GM19324 (cell line): Measurements from ENCODE around the gene FNDC3B.

ENCODE experiments used
- ATAC-seq: cut with Tn5 transposase; IDR thresholded peaks from one replicate; pipeline ENCODE4 v1.9.1; 2021; ENCODE audit warnings: mild to moderate bottlenecking, moderate library complexity; ENCODE audit not compliant: unreplicated experiment, low FRiP score

FNDC3B gene

DNA sequence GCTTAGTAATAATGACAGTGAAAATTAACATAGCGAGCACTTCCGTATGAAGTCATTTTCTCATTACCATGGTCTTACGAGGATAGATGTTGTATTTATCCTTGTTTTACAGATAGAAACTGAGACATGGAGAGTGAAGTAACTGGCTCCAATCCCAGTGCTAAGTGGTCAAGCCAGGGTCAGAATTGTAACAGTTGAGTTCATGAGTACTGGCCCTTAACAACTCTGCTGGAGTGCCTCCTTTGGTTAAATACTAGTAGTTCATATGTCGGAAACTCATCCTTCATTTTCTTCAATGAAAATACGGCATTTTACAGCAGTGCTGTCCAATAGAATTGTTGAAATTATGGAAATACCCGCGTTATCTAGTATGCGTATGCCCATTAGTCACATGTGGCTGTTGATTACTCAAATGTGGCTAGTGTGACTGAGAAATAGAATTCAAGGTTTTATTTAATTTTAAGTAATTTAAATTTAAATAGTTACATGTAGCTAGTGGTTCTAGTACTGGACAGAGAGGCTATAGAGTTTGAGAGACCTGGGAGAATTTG is 32.5 kb downstream of the FNDC3B start:
- no peak for ATAC-seq

DNA sequence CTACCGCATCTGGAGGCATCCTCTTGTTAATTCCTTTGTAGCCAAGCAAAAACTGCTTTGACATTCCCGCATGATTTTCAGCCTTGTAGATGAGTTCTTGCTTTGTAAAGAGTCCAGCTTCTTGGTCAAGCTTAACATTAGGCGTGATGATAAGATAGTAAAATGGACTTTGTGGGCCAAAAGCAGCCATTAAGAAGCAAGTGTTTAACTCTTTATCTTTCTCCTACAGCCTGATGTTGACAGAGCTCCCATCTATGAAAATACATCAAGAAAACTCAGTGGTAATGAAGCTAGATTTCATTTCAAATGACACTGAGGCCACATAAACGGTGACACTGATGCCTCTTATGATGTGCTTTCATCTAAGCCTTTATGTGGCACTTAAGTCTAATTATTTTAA is 33.2 kb downstream of the FNDC3B start:
- no peak for ATAC-seq

DNA sequence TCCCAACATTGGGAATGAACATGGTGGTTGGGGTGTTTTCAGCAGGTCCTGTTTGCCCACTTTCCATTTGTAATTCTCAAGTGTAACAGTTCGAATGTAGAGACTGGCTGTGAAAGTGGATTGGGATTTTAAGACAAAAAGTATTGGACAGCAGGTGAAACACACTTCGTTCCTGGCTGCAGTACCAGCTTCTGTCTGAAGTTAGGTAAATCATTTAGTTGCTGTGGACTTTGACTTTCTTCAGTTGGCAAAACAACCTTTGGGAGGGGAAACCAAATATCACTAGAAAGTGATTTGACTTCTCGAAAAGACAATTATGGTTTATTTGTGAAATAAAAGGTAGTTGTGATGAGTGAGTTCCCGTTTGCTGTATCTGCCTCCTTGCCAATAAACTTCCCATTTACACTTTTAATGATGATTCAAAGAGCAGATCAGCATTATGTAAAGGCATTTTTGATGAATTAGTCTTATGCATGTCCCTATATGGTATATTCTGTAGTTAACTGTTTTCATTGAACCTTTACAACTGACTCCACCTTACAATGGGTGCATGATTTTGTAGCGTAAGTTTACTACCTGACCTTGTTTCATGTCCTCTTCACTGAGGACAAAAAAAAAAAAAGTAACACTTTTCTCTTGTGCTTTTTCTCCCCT is 34.0 kb downstream of the FNDC3B start:
- ATAC-seq = no peak

DNA sequence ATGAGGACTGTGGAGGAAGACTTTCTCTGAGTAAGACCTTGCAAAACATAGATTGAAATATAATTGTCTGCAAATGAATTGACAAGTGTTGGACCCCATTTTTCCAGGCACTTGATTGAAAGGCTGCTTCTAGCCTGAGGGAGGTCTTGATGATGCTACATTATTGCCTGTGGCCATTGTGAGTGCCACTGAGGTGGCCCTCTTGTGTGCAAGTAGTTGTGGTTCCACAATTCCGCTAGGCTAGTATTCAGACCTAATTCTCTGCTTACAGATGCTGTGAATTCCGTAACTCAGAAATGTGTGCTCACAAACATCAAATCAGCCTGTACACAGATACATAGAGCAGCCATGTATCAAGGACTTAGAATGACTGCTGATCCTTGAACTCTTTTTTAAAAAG is 34.7 kb downstream of the FNDC3B start:
- ATAC-seq = no peak

DNA sequence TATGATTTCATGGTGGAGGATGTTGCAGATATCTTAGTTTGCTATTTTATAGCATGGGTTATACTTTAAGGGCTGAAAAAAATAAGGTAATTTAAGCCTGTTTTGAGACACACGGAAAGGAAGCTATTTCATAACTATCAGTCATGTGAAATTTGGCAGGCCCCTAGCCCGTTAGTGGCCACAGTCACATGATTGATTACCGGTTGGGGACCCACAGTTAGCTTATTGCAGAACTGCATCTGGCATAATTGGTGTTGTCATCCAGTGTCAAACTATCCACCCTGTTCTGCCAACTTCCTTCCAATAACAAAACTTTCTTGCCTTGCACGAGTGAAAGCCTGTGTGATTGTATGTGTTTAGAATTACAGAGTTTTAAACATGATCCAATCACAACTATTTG is 35.2 kb downstream of the FNDC3B start:
- ATAC-seq = no peak

DNA sequence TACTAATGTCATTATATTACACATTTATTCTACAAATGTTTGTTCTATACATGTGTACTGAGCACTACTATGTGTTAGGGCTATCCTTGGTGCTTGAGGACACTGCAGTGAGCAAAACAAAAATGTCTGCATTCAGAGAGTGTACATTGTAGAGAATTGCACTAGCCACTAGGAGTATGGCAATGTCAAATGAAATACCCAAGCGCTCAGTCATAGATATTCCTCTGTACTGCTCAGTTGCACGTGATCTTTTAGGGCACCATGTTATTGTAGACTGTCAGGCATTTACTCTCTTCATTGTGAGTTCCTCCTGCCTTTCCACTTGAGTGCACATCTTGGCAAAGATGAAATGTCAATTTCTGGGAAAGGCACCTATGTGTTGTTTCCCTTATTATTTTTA is 36.8 kb downstream of the FNDC3B start:
- no peak for ATAC-seq

DNA sequence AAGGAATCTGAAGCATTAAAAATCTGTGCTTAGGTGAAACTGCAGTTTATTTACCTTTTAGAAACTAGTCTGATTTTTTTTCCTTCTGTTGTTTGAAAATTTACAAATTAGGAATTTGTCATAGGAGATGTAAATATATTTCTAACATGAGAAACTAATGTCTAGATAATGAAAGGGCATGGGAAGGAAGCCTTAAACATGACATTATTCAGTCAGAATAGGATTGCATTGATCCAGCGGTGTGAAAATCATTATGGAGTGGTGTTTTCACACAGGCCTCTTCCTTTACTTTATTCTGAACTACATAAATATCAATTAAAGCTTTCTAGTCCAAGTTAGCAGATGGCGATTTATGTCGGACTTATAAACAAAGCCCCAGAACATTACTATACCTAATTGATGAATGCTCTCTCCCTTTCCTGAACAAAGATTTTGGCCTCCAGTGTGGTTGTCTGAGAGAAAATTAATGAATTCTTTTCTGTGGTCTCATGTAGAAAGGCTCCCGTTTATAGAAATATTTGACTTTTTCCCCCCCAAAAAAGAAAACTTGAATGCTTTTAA is 37.9 kb downstream of the FNDC3B start:
- ATAC-seq = no peak

DNA sequence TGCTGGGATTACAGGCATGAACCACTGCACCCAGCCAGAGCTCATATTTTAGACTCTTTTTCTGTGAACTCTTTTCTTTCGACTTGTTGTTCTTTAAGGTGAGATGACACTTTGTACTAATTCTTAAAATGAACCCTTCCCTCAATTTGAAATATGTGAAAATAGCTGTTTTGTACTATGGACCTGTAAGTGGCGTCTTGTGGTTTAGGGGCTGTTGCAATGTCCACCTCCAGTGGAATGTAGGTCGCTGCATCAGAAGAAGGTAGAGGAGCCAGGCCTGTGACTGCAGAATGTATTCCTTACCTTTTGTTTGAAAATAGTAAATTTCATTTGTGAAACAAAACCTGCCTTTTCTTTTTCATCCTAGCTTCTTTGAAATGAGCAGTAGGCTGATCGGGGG is 38.9 kb downstream of the FNDC3B start:
- no peak for ATAC-seq

DNA sequence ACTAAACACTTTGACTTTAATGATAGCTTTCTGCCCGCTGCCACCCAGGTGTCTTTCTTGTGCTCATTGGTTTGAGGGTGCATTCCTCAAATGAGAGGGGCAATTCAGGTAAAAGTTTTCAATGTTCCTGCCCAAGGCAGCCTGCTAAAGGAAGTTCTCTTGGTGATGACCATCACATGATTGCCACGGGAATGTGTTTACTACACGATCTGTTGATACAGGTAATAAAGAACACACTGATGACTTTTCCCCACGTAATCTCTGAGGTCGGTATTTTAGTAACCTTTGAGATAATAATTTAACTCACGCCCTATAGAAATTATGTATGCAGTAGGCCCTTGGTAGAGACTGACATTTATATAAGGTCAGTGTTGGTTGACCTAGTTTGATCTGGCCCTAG is 39.3 kb downstream of the FNDC3B start:
- ATAC-seq = no peak

DNA sequence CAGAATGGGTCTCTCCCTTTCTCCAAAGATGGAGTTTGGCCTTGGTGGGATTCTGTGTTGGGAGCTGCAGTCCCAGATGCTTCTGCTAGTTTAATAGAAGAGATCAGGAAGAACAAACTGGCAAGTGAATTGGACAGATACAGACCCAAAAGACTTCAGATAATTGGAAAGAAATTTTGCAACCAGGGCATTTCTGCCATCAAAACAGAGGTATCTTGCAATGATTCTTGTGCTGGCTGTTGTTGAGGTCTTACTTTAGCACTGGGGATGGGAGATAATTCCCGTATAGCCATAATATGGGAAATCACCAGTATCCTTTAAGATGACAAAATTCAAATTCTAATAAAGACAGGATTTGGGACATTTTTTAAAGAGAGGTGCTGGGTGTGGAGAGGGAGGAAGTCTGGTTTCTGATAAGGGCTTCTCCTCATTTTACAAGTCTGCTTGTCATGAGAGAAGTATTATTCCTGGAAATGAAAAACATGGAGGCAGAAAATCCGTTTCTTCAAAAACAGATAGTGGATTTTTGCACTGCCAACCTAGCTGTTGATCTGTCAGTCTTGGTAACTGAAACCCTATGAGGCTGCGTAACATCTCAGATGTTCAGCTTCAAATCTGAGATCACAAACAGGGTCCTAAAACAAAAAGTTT is 40.1 kb downstream of the FNDC3B start:
- ATAC-seq = no peak

DNA sequence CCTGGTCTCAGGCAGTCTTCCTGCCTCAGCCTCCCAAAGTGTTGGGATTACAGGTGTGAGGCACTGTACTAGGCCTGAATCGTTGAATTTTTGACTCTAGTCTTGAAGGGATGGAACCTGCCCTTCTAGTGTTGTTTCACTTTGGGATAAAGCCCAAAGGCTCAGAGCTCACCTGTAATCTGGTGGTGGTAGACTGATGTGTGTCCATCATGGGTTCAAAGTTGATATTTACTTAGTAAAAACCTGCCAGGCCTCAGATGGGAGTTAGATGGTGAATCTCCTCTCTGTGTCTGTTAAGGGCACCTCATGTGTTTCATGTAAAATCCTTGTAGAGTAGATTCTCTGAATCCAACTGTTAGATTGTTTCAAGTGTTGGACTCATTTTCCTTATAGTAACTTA is 41.1 kb downstream of the FNDC3B start:
- no peak for ATAC-seq

DNA sequence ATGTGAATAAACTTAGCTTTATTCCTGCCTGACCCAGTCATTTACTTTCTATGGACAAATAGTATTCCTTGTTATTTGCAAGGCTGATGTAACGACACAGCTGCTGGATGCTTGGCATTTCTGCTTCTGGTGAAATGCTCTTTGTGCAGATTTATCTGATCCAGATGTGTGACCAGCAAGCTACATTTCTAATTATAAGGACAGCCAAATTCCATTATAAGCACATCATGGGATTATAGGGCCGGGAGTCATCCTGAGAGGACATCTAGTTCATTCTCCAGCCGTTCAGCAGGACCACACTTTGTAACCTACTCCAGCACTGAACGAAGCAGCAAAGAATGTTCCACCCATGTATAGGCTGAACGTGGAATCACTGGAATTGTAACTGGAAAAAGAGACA is 42.9 kb downstream of the FNDC3B start:
- ATAC-seq = no peak

DNA sequence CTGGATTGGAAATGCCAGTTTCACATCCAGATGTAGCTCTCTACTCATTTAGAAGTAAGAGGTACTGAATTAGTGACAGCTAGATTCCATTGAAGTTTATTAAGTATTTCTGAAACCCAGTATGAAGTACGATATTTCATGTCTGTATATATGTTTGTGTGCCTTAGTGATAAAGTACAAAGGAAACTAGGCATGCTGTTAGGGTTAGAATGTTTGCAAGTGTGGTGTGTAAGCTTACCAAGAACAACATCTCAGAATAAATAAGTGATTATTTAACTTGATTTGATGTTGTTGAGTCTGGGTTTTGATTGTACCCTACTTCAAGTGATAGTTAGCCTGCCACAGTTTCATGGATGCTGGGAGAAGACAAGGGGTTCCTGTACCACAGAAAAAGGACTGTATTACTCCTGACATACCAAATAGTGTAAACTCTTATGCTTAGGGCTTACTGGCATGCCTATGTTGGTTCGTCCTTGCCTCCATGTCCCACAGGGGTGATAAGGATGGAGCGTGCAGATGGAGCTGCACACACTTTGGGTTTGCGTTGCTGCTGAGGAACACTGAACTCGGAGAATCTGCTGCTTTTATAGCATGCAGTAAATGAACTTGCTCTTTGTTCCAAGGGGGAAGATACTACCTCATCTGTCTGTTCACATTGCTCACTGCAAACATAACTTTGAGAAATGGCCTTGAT is 43.6 kb downstream of the FNDC3B start:
- no peak for ATAC-seq

DNA sequence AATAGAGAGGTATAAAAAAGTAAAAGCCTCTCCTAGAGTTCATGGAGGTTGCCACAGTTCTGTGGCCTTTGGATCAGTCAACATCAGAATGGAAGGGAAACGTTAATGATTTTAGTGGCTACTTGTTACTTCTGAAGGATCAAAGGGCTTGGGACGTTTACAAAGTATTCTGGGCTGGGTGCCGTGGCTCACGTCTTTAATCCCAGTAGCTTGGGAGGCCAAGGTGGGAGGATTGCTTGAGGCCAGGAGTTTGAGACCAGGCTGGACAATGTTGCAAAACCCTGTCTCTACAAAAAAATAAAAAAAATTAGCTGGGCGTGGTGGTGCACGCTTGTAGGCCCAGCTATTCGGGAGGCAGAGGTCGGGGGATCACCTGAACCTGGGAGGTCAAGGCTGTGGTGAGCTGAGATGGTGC is 44.6 kb downstream of the FNDC3B start:
- ATAC-seq = no peak

DNA sequence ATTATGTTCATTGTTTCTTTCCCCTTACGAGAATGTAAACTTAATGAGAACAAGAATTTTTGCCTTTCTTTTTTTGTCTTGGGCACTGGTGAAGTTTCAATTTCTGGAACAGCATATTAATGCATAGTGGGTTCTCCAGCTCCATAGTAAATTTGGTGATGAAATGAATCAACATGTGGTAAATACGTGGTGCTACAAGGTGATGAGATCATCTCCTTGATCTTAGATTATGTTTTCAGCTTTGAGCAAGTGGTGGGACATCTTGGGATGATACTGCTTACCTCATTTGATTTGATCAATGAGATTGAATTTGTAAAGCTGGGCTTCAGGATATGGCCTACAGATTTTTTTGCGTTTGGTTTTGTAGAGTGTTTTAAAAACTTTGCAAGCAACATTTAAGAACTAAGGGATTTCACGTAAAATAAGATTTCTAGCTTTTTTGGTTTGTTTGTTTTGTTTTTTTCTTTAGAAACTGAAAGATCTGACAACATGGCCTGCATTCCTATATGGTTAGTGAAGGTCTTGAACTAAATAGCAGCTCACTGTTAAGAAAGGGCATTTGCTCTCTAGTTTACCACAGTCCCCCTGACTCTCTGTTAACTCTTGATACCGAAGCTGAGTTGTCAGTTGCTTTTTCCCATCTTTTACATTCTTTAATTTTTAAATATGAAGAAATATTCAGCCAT is 45.6 kb downstream of the FNDC3B start:
- ATAC-seq = no peak

DNA sequence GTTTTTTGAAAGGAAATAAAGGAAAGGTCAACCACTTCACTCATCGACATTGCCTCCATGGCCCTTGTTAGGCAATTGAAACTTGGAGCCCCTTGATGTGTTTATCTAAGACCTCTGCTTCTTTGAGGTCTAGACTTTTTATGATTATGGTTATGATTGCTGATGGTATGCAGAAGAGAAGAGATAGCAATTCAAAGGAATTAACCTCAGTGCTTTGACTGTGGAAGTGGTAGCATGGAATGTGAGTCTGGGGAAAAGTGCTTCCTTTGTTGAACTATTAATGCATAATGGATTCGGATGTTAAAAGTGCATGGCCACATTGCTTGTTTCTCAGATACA is 46.1 kb downstream of the FNDC3B start:
- ATAC-seq = no peak

DNA sequence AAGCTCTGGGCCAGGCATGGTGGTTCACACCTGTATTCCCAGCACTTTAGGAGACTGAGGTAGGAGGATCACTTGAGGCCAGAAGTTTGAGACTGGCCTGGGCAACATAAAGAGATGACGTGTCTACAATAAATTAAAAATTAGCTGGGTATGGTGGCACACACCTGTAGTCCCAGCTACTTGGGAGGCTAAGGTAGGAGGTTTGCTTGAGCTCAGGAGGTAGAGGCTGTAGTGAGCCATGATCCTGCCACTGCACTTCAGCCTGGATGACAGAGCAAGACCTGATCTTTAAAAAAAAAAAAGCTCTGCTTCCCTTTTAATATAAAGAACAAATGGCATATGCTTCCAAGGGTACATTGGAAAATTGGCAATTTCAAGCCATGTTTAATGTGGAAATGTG is 46.7 kb downstream of the FNDC3B start:
- no peak for ATAC-seq

DNA sequence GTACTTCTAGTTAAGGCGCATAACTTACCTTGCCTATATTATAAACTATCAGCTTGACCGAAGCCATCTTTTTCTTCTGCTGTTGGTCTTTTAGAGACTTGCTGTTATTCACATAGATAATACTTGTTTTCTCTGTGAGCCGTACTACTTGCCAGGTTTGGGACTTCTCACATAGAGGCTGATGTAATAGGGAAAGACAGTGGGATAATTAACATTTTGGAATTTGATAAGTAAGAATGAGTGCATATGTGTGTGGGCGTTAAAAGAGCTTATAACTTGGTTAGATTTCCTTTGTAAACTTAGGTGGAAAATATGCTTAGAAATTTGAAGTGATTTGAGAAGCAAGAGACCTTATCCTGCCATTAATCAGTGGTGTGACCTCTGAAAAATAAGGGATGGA is 47.8 kb downstream of the FNDC3B start:
- no peak for ATAC-seq

DNA sequence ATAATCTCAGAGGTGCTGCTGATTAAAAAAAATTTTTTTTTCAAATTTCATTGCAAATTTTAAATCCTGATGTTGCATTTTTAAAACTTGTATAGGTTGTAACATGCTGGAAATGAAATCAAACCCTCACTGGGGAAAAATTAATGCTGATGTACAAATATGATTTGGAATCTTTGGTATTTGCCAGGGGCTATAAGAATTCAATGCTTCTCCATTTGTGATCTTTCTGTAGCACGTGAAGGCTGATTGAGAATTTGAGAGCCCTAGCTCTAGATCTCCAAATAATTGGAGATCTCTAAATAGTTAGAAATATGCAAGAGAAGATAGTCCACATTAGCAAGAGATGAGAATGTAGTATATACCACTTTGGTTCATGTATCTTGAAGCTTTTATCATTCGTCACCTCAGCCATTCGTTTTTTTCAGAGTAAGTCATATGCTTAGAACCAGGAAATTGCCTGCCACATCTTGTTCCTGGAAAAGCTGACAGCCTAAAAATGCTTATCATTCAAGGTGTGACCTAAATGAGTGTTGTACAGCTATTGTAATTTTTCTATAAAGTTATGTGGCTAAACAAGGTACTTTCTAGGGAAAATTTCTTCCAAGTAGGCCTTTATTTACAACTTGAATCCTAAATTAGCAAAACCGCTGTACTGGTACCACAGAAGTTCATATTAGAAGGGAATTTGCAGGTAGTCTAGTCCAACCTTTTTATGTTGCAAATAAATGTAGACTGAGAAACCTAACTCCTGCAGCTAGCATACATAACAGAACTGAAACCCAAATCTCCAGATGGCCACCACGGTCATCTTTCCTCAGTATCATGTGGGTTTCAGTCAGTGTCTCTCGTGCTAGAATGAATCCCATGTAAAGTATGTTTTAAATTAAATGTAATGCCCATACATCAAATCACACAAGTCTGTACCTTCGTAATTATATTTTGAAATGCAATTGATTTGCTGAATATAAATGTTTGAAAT is 48.5 kb downstream of the FNDC3B start:
- no peak for ATAC-seq

DNA sequence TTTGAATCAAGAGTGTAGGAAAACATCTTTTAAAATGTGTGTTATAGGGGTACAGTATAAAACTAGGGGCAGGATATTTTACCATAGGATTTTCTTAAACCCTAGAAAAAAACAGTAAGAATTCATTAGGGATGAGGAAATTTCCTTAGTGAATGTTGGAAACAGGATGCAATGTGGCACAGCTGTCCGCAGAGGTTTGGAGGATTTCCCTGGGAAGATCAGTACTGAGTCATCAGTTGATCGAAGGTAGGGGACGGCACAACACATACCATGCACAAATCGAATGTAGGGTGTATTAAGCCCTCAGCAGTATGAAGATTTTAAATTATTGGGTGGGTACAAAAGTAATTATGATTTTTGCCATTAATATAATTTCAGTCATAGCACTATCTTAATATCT is 49.9 kb downstream of the FNDC3B start:
- ATAC-seq = no peak
